Measurements from ENCODE around the gene ADAMTSL3. TPM values are rescaled to one million over a fixed set of nuclear protein-coding genes. Genes with fewer than 3 reads are reported as not detected.

The ADAMTSL3 gene
- total RNA-seq, 2 donors from 2014 or later, result 0.79 to 3.4 TPM

DNA sequence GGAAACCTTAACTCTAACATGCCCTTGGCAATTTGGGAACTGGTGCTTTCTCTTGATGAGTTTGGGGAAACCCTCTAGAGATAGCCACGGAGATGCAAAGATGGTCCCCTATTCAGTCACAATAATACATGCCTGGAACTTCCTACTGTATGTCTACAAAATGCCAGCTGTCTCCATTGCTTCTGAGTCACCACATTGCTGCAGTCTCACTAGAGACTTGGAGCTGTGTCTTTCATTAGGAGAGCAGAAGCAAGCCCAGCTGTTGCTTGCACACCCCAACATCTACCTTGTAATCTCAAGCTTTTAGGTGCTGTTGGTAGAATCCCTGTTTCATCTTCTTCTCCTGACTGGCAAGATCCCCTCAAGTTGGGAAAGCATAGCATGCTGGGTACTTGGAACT, 261.0 kb downstream of the ADAMTSL3 start:
- H3K4me3 ChIP-seq (ENCODE audit: low read length), result no peak overlapping the region
- no peaks in the 10 kb centered on the region for H3K36me3 Mint-ChIP-seq (ENCODE audit: low read depth)
- H3K9me3 ChIP-seq (ENCODE audit: control insufficient read depth, low read length), result no peaks in the 10 kb centered on the region
- H3K27ac ChIP-seq (ENCODE audit: low read depth, low read length), result no peak overlapping the region
- DNase-seq, result no peak
- no peaks in the 10 kb centered on the region for H3K36me3 ChIP-seq (ENCODE audit: control insufficient read depth, insufficient read depth, low read length)
- no peaks in the 10 kb centered on the region for H3K27me3 ChIP-seq (ENCODE audit: control insufficient read depth, insufficient read depth, low read length, poor library complexity, severe bottlenecking)
- no peak overlapping the region for H3K9ac ChIP-seq (ENCODE audit: extremely low read depth, low read length, poor library complexity, severe bottlenecking)
- no peaks in the 10 kb centered on the region for H3K4me1 ChIP-seq (ENCODE audit: control insufficient read depth, insufficient read depth, low read length)
- no peaks in the 10 kb centered on the region for H3K9me3 Mint-ChIP-seq
- no peaks in the 10 kb centered on the region for H3K27me3 Mint-ChIP-seq (ENCODE audit: insufficient read depth)
- no peak overlapping the region for H3K4me3 Mint-ChIP-seq
- no peaks in the 10 kb centered on the region for H3K4me1 Mint-ChIP-seq
- H3K27ac Mint-ChIP-seq, result no peak overlapping the region
- TF ChIP-seq, protein P1, sequence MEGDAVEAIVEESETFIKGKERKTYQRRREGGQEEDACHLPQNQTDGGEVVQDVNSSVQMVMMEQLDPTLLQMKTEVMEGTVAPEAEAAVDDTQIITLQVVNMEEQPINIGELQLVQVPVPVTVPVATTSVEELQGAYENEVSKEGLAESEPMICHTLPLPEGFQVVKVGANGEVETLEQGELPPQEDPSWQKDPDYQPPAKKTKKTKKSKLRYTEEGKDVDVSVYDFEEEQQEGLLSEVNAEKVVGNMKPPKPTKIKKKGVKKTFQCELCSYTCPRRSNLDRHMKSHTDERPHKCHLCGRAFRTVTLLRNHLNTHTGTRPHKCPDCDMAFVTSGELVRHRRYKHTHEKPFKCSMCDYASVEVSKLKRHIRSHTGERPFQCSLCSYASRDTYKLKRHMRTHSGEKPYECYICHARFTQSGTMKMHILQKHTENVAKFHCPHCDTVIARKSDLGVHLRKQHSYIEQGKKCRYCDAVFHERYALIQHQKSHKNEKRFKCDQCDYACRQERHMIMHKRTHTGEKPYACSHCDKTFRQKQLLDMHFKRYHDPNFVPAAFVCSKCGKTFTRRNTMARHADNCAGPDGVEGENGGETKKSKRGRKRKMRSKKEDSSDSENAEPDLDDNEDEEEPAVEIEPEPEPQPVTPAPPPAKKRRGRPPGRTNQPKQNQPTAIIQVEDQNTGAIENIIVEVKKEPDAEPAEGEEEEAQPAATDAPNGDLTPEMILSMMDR (conservative IDR thresholded peaks at IDR 0.05), result no peak
- WGBS, 2 experiments (ENCODE audit: insufficient coverage in 1 of 2, insufficient read length in 1 of 2), result 80 to 89% methylated on average over 1 of the region's 1 CpG

DNA sequence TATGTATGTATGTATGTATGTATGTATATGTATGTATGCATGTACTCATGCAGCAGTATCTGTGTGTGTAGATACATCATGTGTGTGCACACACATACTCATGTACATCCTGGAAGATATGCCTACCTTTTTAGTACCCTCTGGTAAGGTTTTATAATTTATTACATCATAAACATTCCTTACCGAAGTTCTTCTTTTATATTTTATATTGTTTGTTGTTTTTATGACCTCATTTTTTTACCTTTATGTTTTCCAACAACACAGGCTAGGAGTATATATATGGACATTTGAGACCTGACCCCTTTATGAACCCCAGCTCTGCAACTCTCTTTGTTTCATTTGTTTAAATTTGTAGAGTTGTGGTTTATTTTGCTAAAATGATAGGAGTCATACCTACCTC, 263.5 kb downstream of the ADAMTSL3 start:
- Mint-ChIP-seq H3K36me3 (ENCODE audit: low read depth) (no peaks in the 10 kb centered on the region), H3K27ac (no peak overlapping the region), H3K9me3 (no peaks in the 10 kb centered on the region), H3K27me3 (ENCODE audit: insufficient read depth) (no peaks in the 10 kb centered on the region), H3K4me1 (no peaks in the 10 kb centered on the region), H3K4me3 (no peak overlapping the region)
- H3K27ac ChIP-seq (ENCODE audit: low read depth, low read length), result no peak overlapping the region
- no CpG with 5 or more reads among the region's 1 CpG for WGBS, 2 experiments (ENCODE audit: insufficient coverage in 1 of 2, insufficient read length in 1 of 2)
- no peaks in the 10 kb centered on the region for H3K27me3 ChIP-seq (ENCODE audit: control insufficient read depth, insufficient read depth, low read length, poor library complexity, severe bottlenecking)
- TF ChIP-seq, protein P1 (conservative IDR thresholded peaks at IDR 0.05), result no peak
- no peak overlapping the region for H3K4me3 ChIP-seq (ENCODE audit: low read length)
- H3K9ac ChIP-seq (ENCODE audit: extremely low read depth, low read length, poor library complexity, severe bottlenecking), result no peak overlapping the region
- DNase-seq, result no peak
- H3K36me3 ChIP-seq (ENCODE audit: control insufficient read depth, insufficient read depth, low read length), result no peaks in the 10 kb centered on the region
- no peaks in the 10 kb centered on the region for H3K9me3 ChIP-seq (ENCODE audit: control insufficient read depth, low read length)
- no peaks in the 10 kb centered on the region for H3K4me1 ChIP-seq (ENCODE audit: control insufficient read depth, insufficient read depth, low read length)

DNA sequence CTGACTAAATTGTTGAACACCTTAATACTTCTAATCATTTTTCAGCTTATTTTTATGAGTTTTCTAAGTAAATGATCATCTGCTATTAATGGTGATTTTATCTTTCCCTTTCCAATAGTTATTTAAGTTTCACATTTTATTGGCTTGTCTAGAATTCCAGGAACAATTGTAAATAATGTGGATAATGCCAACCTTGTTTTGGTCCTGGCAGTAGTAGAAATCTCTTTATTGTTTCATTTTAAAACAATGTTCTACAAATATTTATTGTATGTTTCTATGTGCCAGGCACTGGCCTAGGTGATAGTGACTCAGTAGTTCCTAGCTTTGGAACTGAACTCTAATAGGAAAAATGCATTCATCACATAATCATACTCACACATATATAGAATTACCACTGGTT, 264.1 kb downstream of the ADAMTSL3 start:
- Histone ChIP-seq H3K4me1 (ENCODE audit: control insufficient read depth, insufficient read depth, low read length) (no peaks in the 10 kb centered on the region), H3K9me3 (ENCODE audit: control insufficient read depth, low read length) (no peaks in the 10 kb centered on the region), H3K27ac (ENCODE audit: low read depth, low read length) (no peak overlapping the region), H3K9ac (ENCODE audit: extremely low read depth, low read length, poor library complexity, severe bottlenecking) (no peak overlapping the region), H3K4me3 (ENCODE audit: low read length) (no peak overlapping the region), H3K36me3 (ENCODE audit: control insufficient read depth, insufficient read depth, low read length) (no peaks in the 10 kb centered on the region), H3K27me3 (ENCODE audit: control insufficient read depth, insufficient read depth, low read length, poor library complexity, severe bottlenecking) (peaks cover 4% of the 10 kb centered on the region)
- TF ChIP-seq, protein P1 (conservative IDR thresholded peaks at IDR 0.05), result no peak
- no peaks in the 10 kb centered on the region for H3K36me3 Mint-ChIP-seq (ENCODE audit: low read depth)
- no peaks in the 10 kb centered on the region for H3K4me1 Mint-ChIP-seq
- H3K27ac Mint-ChIP-seq, result no peak overlapping the region
- no peaks in the 10 kb centered on the region for H3K27me3 Mint-ChIP-seq (ENCODE audit: insufficient read depth)
- no peak overlapping the region for H3K4me3 Mint-ChIP-seq
- no peaks in the 10 kb centered on the region for H3K9me3 Mint-ChIP-seq
- no peak for DNase-seq
